Activated CD4-positive, alpha-beta T cell treated with anti-CD3 and anti-CD28 coated beads, Interleukin-2, Interleukin-4, amounts not matched to agents 100 ng/mL and 50 ng/mL, durations not matched to agents 16 hours and 8 hours (primary cell): ENCODE data around the gene NLRP2B.
"Not testable (repeated sequence)": the region's sequence is repeated elsewhere in the genome, so short reads cannot be mapped to it uniquely, and the experiment has no call there.

ENCODE experiments used
- DNase-seq: peaks from one replicate; pipeline ENCODE4 v3.0.0-alpha.2; 2020; ENCODE audit warnings: low spot score

Gene NLRP2B

GRCh38 chrX:57680160-57680559 is at the start of gene NLRP2B:
NLRP2B (minus strand) TSS chrX:57680260.
- DNase-seq, result no peak

- not testable (repeated sequence) for DNase-seq
Observed at GRCh38 chrX:57725995-57726394, 45.9 kb upstream of the NLRP2B start.

GRCh38 chrX:57681341-57681740 is 1.3 kb upstream of the NLRP2B start:
- no peak for DNase-seq

- DNase-seq, result no peak
Observed at GRCh38 chrX:57678686-57679428, 1.2 kb downstream of the NLRP2B start.

- DNase-seq, result no peak
Observed at GRCh38 chrX:57677132-57677858, 2.8 kb downstream of the NLRP2B start.

- no peak for DNase-seq
Observed at GRCh38 chrX:57675320-57675719, 4.7 kb downstream of the NLRP2B start.

- DNase-seq, result no peak
Observed at GRCh38 chrX:57674861-57675260, 5.2 kb downstream of the NLRP2B start.

GRCh38 chrX:57669961-57670360 is 10.1 kb downstream of the NLRP2B start:
- DNase-seq, result no peak

GRCh38 chrX:57667010-57667409 is 13.1 kb downstream of the NLRP2B start:
- no peak for DNase-seq

GRCh38 chrX:57655065-57655464 is 25.0 kb downstream of the NLRP2B start:
- DNase-seq, result no peak

GRCh38 chrX:57652705-57653104 is 27.4 kb downstream of the NLRP2B start:
- no peak for DNase-seq

GRCh38 chrX:57651169-57651919 is 28.7 kb downstream of the NLRP2B start:
- no peak for DNase-seq

- DNase-seq, result no peak
Observed at GRCh38 chrX:57647020-57647419, 33.0 kb downstream of the NLRP2B start.

- DNase-seq, result no peak
Observed at GRCh38 chrX:57643698-57644097, 36.4 kb downstream of the NLRP2B start.

GRCh38 chrX:57641338-57641737 is 38.7 kb downstream of the NLRP2B start:
- no peak for DNase-seq

GRCh38 chrX:57640674-57641016 is 39.4 kb downstream of the NLRP2B start:
- no peak for DNase-seq

- not testable (repeated sequence) for DNase-seq
Observed at GRCh38 chrX:57629438-57629837, 50.6 kb downstream of the NLRP2B start.
